ENCODE measurements around the gene TMEM121. TPM values are rescaled to one million over a fixed set of nuclear protein-coding genes. Genes with fewer than 3 reads are reported as not detected.
"Not testable (repeated sequence)": the region's sequence is repeated elsewhere in the genome, so short reads cannot be mapped to it uniquely, and the experiment has no call there.

TMEM121 gene
- total RNA-seq, 1 experiment from 2014 or later: not detected

DNA sequence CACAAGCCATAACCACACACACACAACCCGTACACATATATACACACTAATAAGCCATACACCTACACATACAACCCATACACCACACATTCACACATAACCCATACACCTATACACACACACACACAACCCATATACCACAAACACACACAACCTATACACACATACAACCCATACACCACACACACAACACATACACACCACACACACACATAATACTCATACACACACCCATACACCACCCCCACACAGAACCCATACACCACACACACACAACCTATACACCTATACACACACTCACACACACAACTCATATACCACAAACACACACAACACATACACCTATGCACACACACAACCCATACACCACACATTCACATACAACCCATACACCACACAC lies 44.1 kb downstream of the TMEM121 start:
- H3K36me3 ChIP-seq (ENCODE audit: insufficient read depth, low read length): no peaks in the 10 kb centered on the region
- H4K20me1 ChIP-seq (ENCODE audit: insufficient read depth, low read depth, low read length): no peaks in the 10 kb centered on the region

DNA sequence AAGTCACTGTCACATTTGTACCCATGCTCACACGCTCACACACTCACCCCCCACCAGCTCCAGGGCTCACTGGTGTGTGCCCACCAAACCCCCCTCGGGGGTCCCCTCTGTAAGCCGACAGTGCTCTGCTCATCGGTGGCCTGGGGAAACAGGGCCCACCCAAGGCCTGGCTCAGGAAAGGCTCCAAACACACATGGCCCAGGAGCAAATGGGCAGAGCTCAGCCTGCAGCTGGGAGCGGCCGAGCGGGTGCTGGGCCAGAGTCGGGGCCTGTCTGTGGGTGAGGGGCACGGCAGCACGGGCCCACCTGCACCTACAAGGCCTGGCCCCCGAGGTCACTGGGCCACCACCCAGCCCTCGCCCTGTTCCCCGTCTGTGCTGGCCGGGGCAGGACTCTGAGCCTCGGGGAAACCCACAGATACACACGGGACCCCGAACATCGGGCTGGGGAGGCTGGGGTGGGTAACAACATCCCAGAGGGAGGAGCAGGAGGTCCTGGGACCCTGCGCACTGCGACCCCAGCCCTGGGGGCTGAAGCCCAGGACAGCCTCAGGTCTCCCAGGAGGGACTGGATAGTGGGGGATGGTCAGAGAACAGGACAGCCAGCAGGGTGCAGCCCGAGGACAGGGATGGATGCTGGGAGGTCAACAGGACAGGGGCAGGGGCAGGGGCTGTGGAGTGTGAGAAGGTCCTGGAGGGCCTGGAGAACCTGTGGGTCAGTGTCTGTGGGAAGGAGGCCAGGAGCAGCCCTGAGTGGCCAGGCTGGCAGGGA lies 45.0 kb downstream of the TMEM121 start:
- not testable (repeated sequence) for H2AFZ ChIP-seq (ENCODE audit: low read length); H3K9me2 ChIP-seq (replicated peaks; ENCODE audit: insufficient read depth, low read length); H3K36me3 ChIP-seq (ENCODE audit: insufficient read depth, low read length); H3K27me3 ChIP-seq (ENCODE audit: low read length); H3K79me2 ChIP-seq (ENCODE audit: low read length); H3K4me3 ChIP-seq (ENCODE audit: low read length); H3K9me3 ChIP-seq (ENCODE audit: low read length); H4K20me1 ChIP-seq (ENCODE audit: insufficient read depth, low read depth, low read length)
- H3K4me1 ChIP-seq (ENCODE audit: low read length): peaks cover 85% of the 10 kb centered on the region
- H3K27ac ChIP-seq (ENCODE audit: low read length): peak overlapping the region; percentile 96
- H3K9ac ChIP-seq (ENCODE audit: low read length): peak overlapping the region; percentile 84
- DNase-seq: peak; percentile 71
- peak overlapping the region; percentile 64 for H3K4me2 ChIP-seq (ENCODE audit: low read depth, low read length, poor library complexity, severe bottlenecking)

More for the DNA sequence above, 44.1 kb downstream of the TMEM121 start:
- no peaks in the 10 kb centered on the region for H3K9me3 ChIP-seq (ENCODE audit: low read length)
- H3K27me3 ChIP-seq (ENCODE audit: low read length): no peaks in the 10 kb centered on the region
- H3K4me3 ChIP-seq (ENCODE audit: low read length): no peak overlapping the region
- no peak for DNase-seq
- H3K79me2 ChIP-seq (ENCODE audit: low read length): peaks cover 4% of the 10 kb centered on the region; the same call in 1 of the 2 replicates
- no peaks in the 10 kb centered on the region for H3K9me2 ChIP-seq (replicated peaks; ENCODE audit: insufficient read depth, low read length)
- peak overlapping the region; percentile 84 for H3K9ac ChIP-seq (ENCODE audit: low read length)
- no peak overlapping the region for H2AFZ ChIP-seq (ENCODE audit: low read length)
- H3K27ac ChIP-seq (ENCODE audit: low read length): peak overlapping the region; percentile 96
- H3K4me1 ChIP-seq (ENCODE audit: low read length): peaks cover 81% of the 10 kb centered on the region
- peak overlapping the region; percentile 2 for H3K4me2 ChIP-seq (ENCODE audit: low read depth, low read length, poor library complexity, severe bottlenecking)

DNA sequence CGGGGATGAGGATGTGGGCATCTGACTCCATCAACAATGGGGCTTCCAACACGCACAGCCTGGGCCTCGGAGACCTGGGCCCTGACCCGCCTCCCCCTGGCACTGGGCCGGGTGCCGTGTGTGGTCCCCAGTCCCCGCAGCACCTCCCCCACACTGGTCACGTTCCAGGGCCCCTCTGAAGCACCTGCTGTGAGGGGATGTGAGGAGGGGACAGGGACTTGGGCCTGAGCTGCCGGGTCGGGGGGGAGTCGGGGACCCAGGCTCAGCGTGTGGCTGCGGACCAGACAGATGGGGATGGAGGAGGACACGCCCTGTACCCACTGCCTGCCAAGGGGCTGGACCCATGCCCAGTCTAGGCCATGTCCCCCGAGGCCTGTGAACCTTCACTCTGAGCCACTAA lies 45.7 kb downstream of the TMEM121 start:
- H3K9me3 ChIP-seq (ENCODE audit: low read length); H3K4me3 ChIP-seq (ENCODE audit: low read length); H3K27me3 ChIP-seq (ENCODE audit: low read length); H3K9me2 ChIP-seq (replicated peaks; ENCODE audit: insufficient read depth, low read length); H3K36me3 ChIP-seq (ENCODE audit: insufficient read depth, low read length); H2AFZ ChIP-seq (ENCODE audit: low read length); H4K20me1 ChIP-seq (ENCODE audit: insufficient read depth, low read depth, low read length); H3K79me2 ChIP-seq (ENCODE audit: low read length): not testable (repeated sequence)
- peak overlapping the region; percentile 64 for H3K4me2 ChIP-seq (ENCODE audit: low read depth, low read length, poor library complexity, severe bottlenecking)
- peak overlapping the region; percentile 96 for H3K27ac ChIP-seq (ENCODE audit: low read length)
- H3K9ac ChIP-seq (ENCODE audit: low read length): peak overlapping the region; percentile 84
- DNase-seq: peak; percentile 74
- H3K4me1 ChIP-seq (ENCODE audit: low read length): peaks cover 87% of the 10 kb centered on the region

DNA sequence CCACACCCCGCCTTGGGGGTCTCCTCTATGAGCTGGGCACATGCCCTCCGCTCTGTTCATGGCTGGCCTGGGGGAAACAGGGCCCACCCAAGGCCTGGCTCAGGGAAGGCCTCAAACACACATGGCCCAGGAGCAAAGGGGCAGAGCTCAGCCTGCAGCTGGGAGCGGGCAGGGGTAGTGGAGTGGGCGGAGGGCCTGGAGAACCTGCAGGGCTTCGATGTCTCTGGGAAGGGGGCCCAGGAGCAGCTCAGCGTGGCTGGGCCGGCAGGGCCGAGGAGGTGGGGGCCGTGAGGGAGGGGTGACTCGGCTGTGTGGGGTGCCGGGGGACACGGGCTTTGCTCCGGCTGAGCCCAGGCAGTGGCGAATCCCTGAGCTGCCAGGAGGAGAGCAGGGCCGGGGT lies 47.5 kb downstream of the TMEM121 start:
- H4K20me1 ChIP-seq (ENCODE audit: insufficient read depth, low read depth, low read length); H3K79me2 ChIP-seq (ENCODE audit: low read length); H3K27me3 ChIP-seq (ENCODE audit: low read length); H3K9me2 ChIP-seq (replicated peaks; ENCODE audit: insufficient read depth, low read length); H3K9me3 ChIP-seq (ENCODE audit: low read length); H3K36me3 ChIP-seq (ENCODE audit: insufficient read depth, low read length); H2AFZ ChIP-seq (ENCODE audit: low read length): not testable (repeated sequence)
- H3K4me3 ChIP-seq (ENCODE audit: low read length): peak overlapping the region; percentile 19; the same call in 1 of the 2 replicates
- peak; percentile 71 for DNase-seq
- H3K9ac ChIP-seq (ENCODE audit: low read length): peak overlapping the region; percentile 79
- peaks cover 85% of the 10 kb centered on the region for H3K4me1 ChIP-seq (ENCODE audit: low read length)
- peak overlapping the region; percentile 44 for H3K4me2 ChIP-seq (ENCODE audit: low read depth, low read length, poor library complexity, severe bottlenecking)
- H3K27ac ChIP-seq (ENCODE audit: low read length): peak overlapping the region; percentile 93

DNA sequence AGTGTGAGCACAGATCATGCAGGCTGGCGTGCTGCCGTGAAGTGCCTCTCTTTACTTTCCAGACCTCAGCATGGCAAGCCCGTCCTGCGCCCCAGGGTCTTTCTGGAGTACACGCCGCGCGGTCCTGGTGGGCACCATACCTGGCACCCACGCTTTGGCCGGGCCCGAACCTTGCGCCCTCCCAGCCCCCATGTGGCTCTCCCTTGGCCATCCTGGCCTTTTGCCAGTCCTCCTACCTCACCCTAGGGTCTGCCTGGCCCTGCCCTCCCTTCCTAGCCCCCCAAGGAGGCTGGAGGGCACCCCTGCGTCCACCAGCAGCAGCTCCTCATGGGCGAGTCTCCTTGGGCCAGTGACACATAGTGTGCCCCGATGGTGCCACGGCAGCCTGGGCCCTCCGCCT lies 48.0 kb downstream of the TMEM121 start:
- H3K4me3 ChIP-seq (ENCODE audit: low read length); DNase-seq; H3K79me2 ChIP-seq (ENCODE audit: low read length); H3K9me3 ChIP-seq (ENCODE audit: low read length); H3K9me2 ChIP-seq (replicated peaks; ENCODE audit: insufficient read depth, low read length); H3K36me3 ChIP-seq (ENCODE audit: insufficient read depth, low read length); H4K20me1 ChIP-seq (ENCODE audit: insufficient read depth, low read depth, low read length); H3K27me3 ChIP-seq (ENCODE audit: low read length); H2AFZ ChIP-seq (ENCODE audit: low read length): not testable (repeated sequence)
- Histone ChIP-seq H3K4me1 (ENCODE audit: low read length) (peaks cover 79% of the 10 kb centered on the region), H3K27ac (ENCODE audit: low read length) (peak overlapping the region; percentile 93), H3K9ac (ENCODE audit: low read length) (peak overlapping the region; percentile 79), H3K4me2 (ENCODE audit: low read depth, low read length, poor library complexity, severe bottlenecking) (peak overlapping the region; percentile 44)

DNA sequence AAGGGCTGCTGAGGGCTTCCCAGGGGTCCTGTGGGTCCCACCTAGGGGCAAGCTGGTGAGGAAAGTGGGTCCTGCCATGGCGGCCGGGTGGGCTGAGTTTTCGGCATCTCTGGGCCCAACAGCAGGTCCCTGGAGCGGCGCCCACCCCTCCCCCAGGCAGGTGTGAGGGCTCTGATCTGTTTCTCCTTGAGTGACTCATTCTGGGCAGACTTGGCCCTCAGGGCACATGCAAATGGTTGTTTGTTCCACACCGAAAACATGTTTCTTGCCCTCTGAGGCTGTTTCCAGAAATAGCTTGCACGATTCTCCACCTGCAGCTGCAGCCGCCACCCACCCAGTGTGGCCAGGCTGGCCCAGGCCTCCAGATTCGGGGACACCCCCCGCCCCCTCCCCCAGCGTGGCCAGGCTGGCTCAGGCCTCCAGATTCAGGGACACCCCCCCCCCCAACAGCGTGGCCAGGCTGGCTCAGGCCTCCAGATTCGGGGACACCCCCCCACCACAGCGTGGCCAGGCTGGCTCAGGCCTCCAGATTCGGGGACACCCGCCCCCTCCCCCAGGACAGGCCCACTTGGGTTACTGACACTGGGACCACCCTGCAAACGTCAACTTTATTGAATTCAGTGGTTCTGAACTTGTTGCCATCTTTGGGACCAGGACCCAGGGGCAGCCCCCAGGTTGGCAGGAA lies 48.8 kb downstream of the TMEM121 start:
- H3K4me3 ChIP-seq (ENCODE audit: low read length); H3K36me3 ChIP-seq (ENCODE audit: insufficient read depth, low read length); H3K79me2 ChIP-seq (ENCODE audit: low read length); H3K9me3 ChIP-seq (ENCODE audit: low read length); H3K9me2 ChIP-seq (replicated peaks; ENCODE audit: insufficient read depth, low read length); H2AFZ ChIP-seq (ENCODE audit: low read length); H4K20me1 ChIP-seq (ENCODE audit: insufficient read depth, low read depth, low read length); H3K27me3 ChIP-seq (ENCODE audit: low read length): not testable (repeated sequence)
- DNase-seq: peak; percentile 71
- peaks cover 72% of the 10 kb centered on the region for H3K4me1 ChIP-seq (ENCODE audit: low read length)
- H3K9ac ChIP-seq (ENCODE audit: low read length): peak overlapping the region; percentile 62
- peak overlapping the region; percentile 85 for H3K27ac ChIP-seq (ENCODE audit: low read length)
- H3K4me2 ChIP-seq (ENCODE audit: low read depth, low read length, poor library complexity, severe bottlenecking): peak overlapping the region; percentile 28

DNA sequence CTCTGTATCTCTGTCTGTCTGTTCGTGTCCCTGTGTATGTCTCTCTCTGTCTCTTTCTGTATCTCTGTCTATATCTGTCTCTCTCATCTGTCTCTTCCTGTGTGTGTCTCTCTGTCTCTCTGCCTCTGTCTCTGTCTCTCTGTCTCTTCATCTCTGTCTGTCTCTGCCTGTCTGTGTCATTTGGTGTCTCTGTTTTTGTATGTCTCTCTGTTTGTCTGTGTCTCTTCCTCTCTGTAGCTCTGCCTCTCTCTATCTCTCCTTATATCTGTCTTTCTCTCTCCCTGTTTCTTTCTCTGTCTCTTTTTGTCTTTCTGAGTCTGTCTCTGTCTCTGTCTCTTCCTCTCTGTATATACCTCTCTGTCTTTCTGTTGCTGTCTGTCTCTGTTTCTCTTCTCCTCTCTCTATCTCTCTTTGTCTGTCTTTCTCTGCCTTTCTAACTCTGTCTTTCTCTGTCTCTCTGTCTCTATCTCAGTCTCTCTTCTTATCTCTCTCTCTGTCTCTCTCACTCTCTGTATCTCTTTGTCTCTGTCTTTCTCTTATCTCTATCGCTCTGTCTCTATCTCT lies 50.2 kb downstream of the TMEM121 start:
- Histone ChIP-seq H3K4me2 (ENCODE audit: low read depth, low read length, poor library complexity, severe bottlenecking) (peak overlapping the region; percentile 41), H3K4me3 (ENCODE audit: low read length) (0 out of 2 replicates have a peak overlapping the region, but pooled peaks have one; percentile 0), H3K27ac (ENCODE audit: low read length) (peak overlapping the region; percentile 96), H3K9me3 (ENCODE audit: low read length) (no peaks in the 10 kb centered on the region), H3K79me2 (ENCODE audit: low read length) (no peaks in the 10 kb centered on the region), H4K20me1 (ENCODE audit: insufficient read depth, low read depth, low read length) (no peaks in the 10 kb centered on the region), H3K36me3 (ENCODE audit: insufficient read depth, low read length) (no peaks in the 10 kb centered on the region), H3K4me1 (ENCODE audit: low read length) (peaks cover 68% of the 10 kb centered on the region), H3K9ac (ENCODE audit: low read length) (peak overlapping the region; percentile 70), H3K9me2 (replicated peaks; ENCODE audit: insufficient read depth, low read length) (no peaks in the 10 kb centered on the region), H3K27me3 (ENCODE audit: low read length) (no peaks in the 10 kb centered on the region), H2AFZ (ENCODE audit: low read length) (no peak overlapping the region)
- peak; percentile 59 for DNase-seq

DNA sequence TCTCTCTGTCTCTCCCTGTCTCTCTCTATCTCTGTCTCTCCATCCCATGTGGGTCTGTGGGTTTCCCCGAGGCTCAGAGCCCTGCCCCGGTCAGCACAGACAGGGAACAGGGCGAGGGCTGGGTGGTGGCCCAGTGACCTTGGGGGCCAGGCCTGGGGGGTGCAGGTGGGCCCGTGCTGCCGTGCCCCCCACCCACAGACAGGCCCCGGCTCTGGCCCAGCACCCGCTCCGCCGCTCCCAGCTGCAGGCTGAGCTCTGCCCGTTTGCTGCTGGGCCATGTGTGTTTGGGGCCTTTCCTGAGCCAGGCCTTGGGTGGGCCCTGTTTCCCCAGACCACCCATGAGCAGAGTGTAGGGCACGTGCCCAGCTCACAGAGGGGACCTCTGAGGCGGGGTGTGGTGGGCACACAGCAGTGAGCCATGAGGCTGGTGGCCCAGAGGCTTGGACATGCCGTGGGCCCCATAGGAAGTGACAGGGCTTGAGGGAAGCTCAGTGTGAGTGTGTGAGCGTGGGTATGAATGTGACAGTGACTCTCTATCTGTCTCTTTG lies 51.0 kb downstream of the TMEM121 start:
- peaks cover 69% of the 10 kb centered on the region for H3K4me1 ChIP-seq (ENCODE audit: low read length)
- no peak overlapping the region for H3K4me3 ChIP-seq (ENCODE audit: low read length)
- H4K20me1 ChIP-seq (ENCODE audit: insufficient read depth, low read depth, low read length): no peaks in the 10 kb centered on the region
- H3K4me2 ChIP-seq (ENCODE audit: low read depth, low read length, poor library complexity, severe bottlenecking): peak overlapping the region; percentile 41
- peak; percentile 71 for DNase-seq
- no peaks in the 10 kb centered on the region for H3K27me3 ChIP-seq (ENCODE audit: low read length)
- H3K79me2 ChIP-seq (ENCODE audit: low read length): no peaks in the 10 kb centered on the region
- H3K9ac ChIP-seq (ENCODE audit: low read length): peak overlapping the region; percentile 70
- peak overlapping the region; percentile 96 for H3K27ac ChIP-seq (ENCODE audit: low read length)
- H3K9me2 ChIP-seq (replicated peaks; ENCODE audit: insufficient read depth, low read length): no peaks in the 10 kb centered on the region
- H3K36me3 ChIP-seq (ENCODE audit: insufficient read depth, low read length): no peaks in the 10 kb centered on the region
- H2AFZ ChIP-seq (ENCODE audit: low read length): no peak overlapping the region
- H3K9me3 ChIP-seq (ENCODE audit: low read length): no peaks in the 10 kb centered on the region
